Activated CD4-positive, alpha-beta T cell treated with anti-CD3 and anti-CD28 coated beads for 24 hours (primary cell): ENCODE measurements around the gene BIK.
"Not testable (repeated sequence)": the region's sequence is repeated elsewhere in the genome, so short reads cannot be mapped to it uniquely, and the experiment has no call there.

Experiments used
- DNase-seq, 2 donors: peaks; one replicate each; pipeline ENCODE4 v3.0.0-alpha.2; 2020; ENCODE audit warnings: low read depth in 2 of 2

The BIK gene

GRCh38 chr22:43104950-43105349 lies 5.6 kb upstream of the BIK start:
- not testable (repeated sequence) for DNase-seq

- DNase-seq, result no peak
Observed at GRCh38 chr22:43106302-43106701, 4.2 kb upstream of the BIK start.

- no peak for DNase-seq
Observed at GRCh38 chr22:43109511-43109910, 1.0 kb upstream of the BIK start.

- no peak for DNase-seq
Observed at GRCh38 chr22:43109921-43110443, 568 bp upstream of the BIK start.

GRCh38 chr22:43110927-43111623 lies 525 bp downstream of the BIK start:
- peak in 1 of 2 donors; percentile 19 for DNase-seq

- DNase-seq, result no peak
Observed at GRCh38 chr22:43113526-43114251, 3.1 kb downstream of the BIK start.

- DNase-seq, result no peak
Observed at GRCh38 chr22:43114958-43115357, 4.4 kb downstream of the BIK start.

- no peak for DNase-seq
Observed at GRCh38 chr22:43116932-43117331, 6.4 kb downstream of the BIK start.

- DNase-seq, result no peak
Observed at GRCh38 chr22:43118024-43118849, 7.7 kb downstream of the BIK start.

- no peak for DNase-seq
Observed at GRCh38 chr22:43118953-43119458, 8.5 kb downstream of the BIK start.

- no peak for DNase-seq
Observed at GRCh38 chr22:43126501-43127165, 16.1 kb downstream of the BIK start.

- no peak for DNase-seq
Observed at GRCh38 chr22:43127166-43127908, 16.8 kb downstream of the BIK start.

- DNase-seq, result no peak
Observed at GRCh38 chr22:43128116-43128515, 17.6 kb downstream of the BIK start.

- no peak for DNase-seq
Observed at GRCh38 chr22:43128928-43129424, 18.4 kb downstream of the BIK start.

- DNase-seq, result no peak
Observed at GRCh38 chr22:43129426-43130425, 19.2 kb downstream of the BIK start.

- no peak for DNase-seq
Observed at GRCh38 chr22:43131773-43132501, 21.4 kb downstream of the BIK start.

- no peak for DNase-seq
Observed at GRCh38 chr22:43133401-43133800, 22.9 kb downstream of the BIK start.

GRCh38 chr22:43134553-43134952 lies 24.0 kb downstream of the BIK start:
- no peak for DNase-seq

- no peak for DNase-seq
Observed at GRCh38 chr22:43135565-43135964, 25.0 kb downstream of the BIK start.
